H9 (cell line): Measurements from ENCODE around the gene SETD1A. TPM values are rescaled to one million over a fixed set of nuclear protein-coding genes. Genes with fewer than 3 reads are reported as not detected.

Source experiments
- DNase-seq: peaks from one replicate; pipeline ENCODE4 v3.0.0-alpha.2; 2017
- H2AFZ ChIP-seq: one replicate; pipeline ENCODE4 v1.6.1; 2013; ENCODE audit warnings: mild to moderate bottlenecking, low read length, control low read depth, moderate library complexity
- H2AK5ac ChIP-seq: 2 replicates; pipeline ENCODE4 v1.6.1; 2013; ENCODE audit warnings: low read length, control low read depth, mixed read lengths; ENCODE audit not compliant: insufficient read length
- H2BK120ac ChIP-seq: one replicate; pipeline ENCODE4 v1.6.1; 2013; ENCODE audit warnings: low read depth, mild to moderate bottlenecking, low read length, control low read depth, inconsistent platforms; ENCODE audit not compliant: poor library complexity, severe bottlenecking
- H2BK12ac ChIP-seq: 2 replicates; pipeline ENCODE4 v1.6.1; 2013; ENCODE audit warnings: low read length, control low read depth, mixed read lengths, low read depth; ENCODE audit not compliant: insufficient read length
- H2BK15ac ChIP-seq: 2 replicates; pipeline ENCODE4 v1.6.1; 2013; ENCODE audit warnings: low read depth, low read length, control low read depth
- H2BK20ac ChIP-seq: one replicate; pipeline ENCODE4 v1.6.1; 2013; ENCODE audit warnings: low read depth, mild to moderate bottlenecking, low read length, control low read depth, inconsistent platforms; ENCODE audit not compliant: poor library complexity, severe bottlenecking
- H2BK5ac ChIP-seq: 2 replicates; pipeline ENCODE4 v1.6.1; 2013; ENCODE audit warnings: low read length, control low read depth, mixed read lengths; ENCODE audit not compliant: insufficient read length
- H3K14ac ChIP-seq: 2 replicates; pipeline ENCODE4 v1.6.1; 2013; ENCODE audit warnings: low read length, control low read depth; ENCODE audit not compliant: insufficient read depth
- H3K18ac ChIP-seq: 2 replicates; pipeline ENCODE4 v1.6.1; 2013; ENCODE audit warnings: low read depth, mild to moderate bottlenecking, mixed read lengths, low read length, control low read depth; ENCODE audit not compliant: insufficient read length
- H3K23ac ChIP-seq: 2 replicates; pipeline ENCODE4 v1.6.1; 2013; ENCODE audit warnings: low read length, control low read depth, mixed read lengths, low read depth; ENCODE audit not compliant: insufficient read length
- H3K23me2 ChIP-seq: 2 replicates; pipeline ENCODE4 v1.6.1; 2013; ENCODE audit warnings: low read depth, mild to moderate bottlenecking, mixed read lengths, low read length, control low read depth; ENCODE audit not compliant: insufficient read length, poor library complexity, severe bottlenecking
- H3K27ac ChIP-seq: 2 replicates; pipeline ENCODE4 v1.5.1; 2013; ENCODE audit warnings: low read length, control low read depth, mixed read lengths, low read depth; ENCODE audit not compliant: insufficient read length
- H3K27me3 ChIP-seq: 2 replicates; pipeline ENCODE4 v1.6.1; 2013; ENCODE audit warnings: low read length, control low read depth, inconsistent platforms; ENCODE audit not compliant: insufficient read depth
- H3K4ac ChIP-seq: 2 replicates; pipeline ENCODE4 v1.6.1; 2013; ENCODE audit warnings: low read depth, mild to moderate bottlenecking, control low read depth, inconsistent platforms, low read length, moderate library complexity
- H3K4me1 ChIP-seq: 2 replicates; pipeline ENCODE4 v1.6.1; 2013; ENCODE audit warnings: low read length, control low read depth, inconsistent platforms; ENCODE audit not compliant: insufficient read depth
- H3K4me2 ChIP-seq: 2 replicates; pipeline ENCODE4 v1.6.1; 2013; ENCODE audit warnings: low read length, control low read depth, mixed read lengths; ENCODE audit not compliant: insufficient read length, insufficient read depth
- H3K56ac ChIP-seq: 2 replicates; pipeline ENCODE4 v1.6.1; 2013; ENCODE audit warnings: low read depth, mild to moderate bottlenecking, mixed read lengths, low read length, control low read depth; ENCODE audit not compliant: insufficient read length
- H3K79me1 ChIP-seq: 2 replicates; pipeline ENCODE4 v1.6.1; 2013; ENCODE audit warnings: low read depth, mild to moderate bottlenecking, moderate library complexity, low read length, control low read depth, inconsistent platforms; ENCODE audit not compliant: insufficient read depth, poor library complexity, severe bottlenecking
- H3K79me2 ChIP-seq: 2 replicates; pipeline ENCODE4 v1.6.1; 2013; ENCODE audit warnings: low read length, control low read depth, inconsistent platforms; ENCODE audit not compliant: insufficient read depth
- H3K9ac ChIP-seq: 2 replicates; pipeline ENCODE4 v1.6.1; 2013; ENCODE audit warnings: low read length, control low read depth, mixed read lengths; ENCODE audit not compliant: insufficient read length; ENCODE audit errors: extremely low read depth
- H3K9me3 ChIP-seq: one replicate; pipeline ENCODE4 v1.6.1; 2013; ENCODE audit warnings: low read depth, low read length, inconsistent platforms; ENCODE audit not compliant: control insufficient read depth
- H3T11ph ChIP-seq: one replicate; pipeline ENCODE4 v1.6.1; 2013; ENCODE audit warnings: mild to moderate bottlenecking, low read length, control low read depth, inconsistent platforms
- H4K20me1 ChIP-seq: one replicate; pipeline ENCODE4 v1.6.1; 2013; ENCODE audit not compliant: control insufficient read depth, insufficient read length, insufficient read depth
- H4K5ac ChIP-seq: 2 replicates; pipeline ENCODE4 v1.6.1; 2013; ENCODE audit warnings: low read depth, mild to moderate bottlenecking, mixed read lengths, low read length, control low read depth; ENCODE audit not compliant: insufficient read length
- H4K8ac ChIP-seq: replicated peaks from 2 replicates; pipeline ENCODE4 v1.6.1; 2013; ENCODE audit warnings: low read length, control low read depth, mixed read lengths, low read depth; ENCODE audit not compliant: insufficient read length
- H4K91ac ChIP-seq: 2 replicates; pipeline ENCODE4 v1.6.1; 2013; ENCODE audit warnings: low read depth, mild to moderate bottlenecking, moderate library complexity, mixed read lengths, low read length, control low read depth; ENCODE audit not compliant: insufficient read length
- H3K27ac Mint-ChIP-seq, 3 experiments: 2 replicates in 2 of 3; 3 replicates in 1 of 3; pipeline ENCODE4 v1.8.0; 2020 to 2021; ENCODE audit warnings: mixed read lengths in 3 of 3, mild to moderate bottlenecking in 1 of 3, moderate library complexity in 1 of 3
- H3K27me3 Mint-ChIP-seq: 2 replicates; pipeline ENCODE4 v1.8.0; 2021; ENCODE audit warnings: low read depth, mild to moderate bottlenecking, moderate library complexity, mixed read lengths
- H3K36me3 Mint-ChIP-seq, 3 experiments: 2 replicates in 2 of 3; 3 replicates in 1 of 3; pipeline ENCODE4 v1.8.0; 2020 to 2021; ENCODE audit warnings: low read depth in 3 of 3, mixed read lengths in 3 of 3; ENCODE audit not compliant: insufficient read depth in 1 of 3
- H3K4me1 Mint-ChIP-seq, 2 experiments: 2 replicates each; pipeline ENCODE4 v1.8.0; 2020; ENCODE audit warnings: mixed read lengths in 2 of 2
- H3K4me3 Mint-ChIP-seq, 2 experiments: 2 replicates in 1 of 2; 3 replicates in 1 of 2; pipeline ENCODE4 v1.8.0; 2020 to 2021; ENCODE audit warnings: mild to moderate bottlenecking in 2 of 2, mixed read lengths in 2 of 2, moderate library complexity in 1 of 2
- H3K9me3 Mint-ChIP-seq, 2 experiments: 2 replicates in 1 of 2; 3 replicates in 1 of 2; pipeline ENCODE4 v1.8.0; 2020; ENCODE audit warnings: mild to moderate bottlenecking in 2 of 2, mixed read lengths in 2 of 2, moderate library complexity in 1 of 2
- CTCF ChIP-seq: fragments of 200-600 bp; sonication (generic); conservative IDR thresholded peaks from 3 replicates; pipeline ENCODE4 v1.8.0; 2021; ENCODE audit warnings: antibody characterized with exemption, mild to moderate bottlenecking
- WGBS: extraction: QIAGEN DNeasy Blood & Tissue Kit; methylation state at CpG from one replicate; pipeline ENCODE4 v1.1.7; 2013; ENCODE audit warnings: missing lambda C conversion rate, low lambda C conversion rate, mixed read lengths; ENCODE audit not compliant: insufficient read length; ENCODE audit errors: extremely low coverage; 5-methylcytosine and 5-hydroxymethylcytosine counted together
- total RNA-seq: library from RNA; stranded (reverse); gene quantifications from 2 replicates; pipeline ENCODE4 v1.2.1, GENCODE V29; 2021

Gene SETD1A
- total RNA-seq, 1 experiment from 2014 or later, result 36.9 TPM

DNA sequence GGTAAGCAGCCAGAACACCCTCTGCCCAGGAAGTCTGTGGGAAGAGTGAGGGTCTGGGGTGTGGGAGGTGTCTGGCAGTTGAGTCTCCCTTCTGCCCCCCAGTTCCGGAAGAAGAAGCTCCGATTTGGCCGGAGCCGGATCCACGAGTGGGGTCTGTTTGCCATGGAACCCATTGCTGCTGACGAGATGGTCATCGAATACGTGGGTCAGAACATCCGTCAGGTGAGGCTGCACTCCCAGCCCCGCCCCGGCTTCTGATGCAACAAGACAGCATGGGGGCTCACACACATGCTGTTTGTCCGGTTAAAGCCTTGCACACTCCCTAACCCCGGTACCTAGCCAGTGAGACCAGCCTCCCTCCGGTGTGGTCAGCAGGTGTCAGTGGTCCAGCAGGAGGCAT, 23.4 kb downstream of the SETD1A start:
- no peak overlapping the region for H3K18ac ChIP-seq
- no peaks in the 10 kb centered on the region for H3K79me2 ChIP-seq
- H3K4me1 ChIP-seq, result no peaks in the 10 kb centered on the region
- WGBS, result no CpG with 5 or more reads among the region's 14 CpGs
- no peak overlapping the region for H2BK20ac ChIP-seq
- no peaks in the 10 kb centered on the region for H3K23me2 ChIP-seq
- Mint-ChIP-seq H3K36me3 (peaks cover 33 to 62% (median 61%) of the 10 kb centered on the region in 3 experiments), H3K4me3 (no peak overlapping the region), H3K4me1 (peaks cover 5 to 7% of the 10 kb centered on the region in 2 experiments), H3K9me3 (no peaks in the 10 kb centered on the region; a peak in 1 of 5 replicates), H3K27ac (no peak overlapping the region), H3K27me3 (no peaks in the 10 kb centered on the region; the same call in 1 of the 2 replicates)
- H3T11ph ChIP-seq, result no peak overlapping the region
- H2BK12ac ChIP-seq, result no peak overlapping the region
- no peak for TF ChIP-seq CTCF
- no peak overlapping the region for H3K4me2 ChIP-seq
- no peak overlapping the region for H2AFZ ChIP-seq
- no peak overlapping the region for H2BK120ac ChIP-seq
- H3K14ac ChIP-seq, result no peak overlapping the region
- H4K91ac ChIP-seq, result no peak overlapping the region
- no peak overlapping the region for H3K9ac ChIP-seq
- no peak overlapping the region for H3K56ac ChIP-seq
- no peak overlapping the region for H4K8ac ChIP-seq
- H3K9me3 ChIP-seq, result no peaks in the 10 kb centered on the region
- H4K20me1 ChIP-seq, result no peaks in the 10 kb centered on the region
- H3K27ac ChIP-seq, result no peak overlapping the region
- H3K27me3 ChIP-seq, result no peaks in the 10 kb centered on the region
- no peak overlapping the region for H3K23ac ChIP-seq
- no peaks in the 10 kb centered on the region for H3K79me1 ChIP-seq
- H3K4ac ChIP-seq, result no peak overlapping the region
- no peak overlapping the region for H2BK15ac ChIP-seq
- no peak overlapping the region for H2BK5ac ChIP-seq
- DNase-seq, result no peak
- no peak overlapping the region for H2AK5ac ChIP-seq
- no peak overlapping the region for H4K5ac ChIP-seq
